ENCODE measurements around the gene CRACR2B.

The CRACR2B gene

GRCh38 chr11:855796-856195 lies 28.1 kb downstream of the CRACR2B start:
- H3K27ac ChIP-seq (ENCODE audit: insufficient read depth, low read depth, low read length, poor library complexity, severe bottlenecking): no peak overlapping the region
- no peaks in the 10 kb centered on the region for H3K36me3 ChIP-seq (ENCODE audit: control insufficient read depth, insufficient read depth, low read length)
- H3K4me3 ChIP-seq (ENCODE audit: insufficient read depth, low read depth, low read length): no peak overlapping the region
- H3K27me3 ChIP-seq (ENCODE audit: control insufficient read depth, insufficient read depth, low read length, poor library complexity, severe bottlenecking): peaks cover 6% of the 10 kb centered on the region
- peaks cover 52% of the 10 kb centered on the region for H3K4me1 ChIP-seq (ENCODE audit: control insufficient read depth, insufficient read depth, low read length)
- WGBS, 2 experiments: 93 to 94% methylated on average over 12 of the region's 12 CpGs
- H3K9me3 ChIP-seq (ENCODE audit: control insufficient read depth, low read length): no peaks in the 10 kb centered on the region

GRCh38 chr11:856397-856796 lies 28.7 kb downstream of the CRACR2B start:
- Histone ChIP-seq H3K9me3 (ENCODE audit: control insufficient read depth, low read length) (no peaks in the 10 kb centered on the region), H3K36me3 (ENCODE audit: control insufficient read depth, insufficient read depth, low read length) (no peaks in the 10 kb centered on the region), H3K27me3 (ENCODE audit: control insufficient read depth, insufficient read depth, low read length, poor library complexity, severe bottlenecking) (no peaks in the 10 kb centered on the region), H3K27ac (ENCODE audit: insufficient read depth, low read depth, low read length, poor library complexity, severe bottlenecking) (no peak overlapping the region), H3K4me1 (ENCODE audit: control insufficient read depth, insufficient read depth, low read length) (peaks cover 48% of the 10 kb centered on the region), H3K4me3 (ENCODE audit: insufficient read depth, low read depth, low read length) (no peak overlapping the region)
- WGBS, 2 experiments: 76 to 83% methylated on average over 7 to 8 of the region's 8 CpGs

- peaks cover 56% of the 10 kb centered on the region for H3K4me1 ChIP-seq (ENCODE audit: control insufficient read depth, insufficient read depth, low read length)
- H3K36me3 ChIP-seq (ENCODE audit: control insufficient read depth, insufficient read depth, low read length): no peaks in the 10 kb centered on the region
- WGBS, 2 experiments: 90 to 91% methylated on average over 27 of the region's 27 CpGs
- H3K9me3 ChIP-seq (ENCODE audit: control insufficient read depth, low read length): no peaks in the 10 kb centered on the region
- no peak overlapping the region for H3K4me3 ChIP-seq (ENCODE audit: insufficient read depth, low read depth, low read length)
- H3K27me3 ChIP-seq (ENCODE audit: control insufficient read depth, insufficient read depth, low read length, poor library complexity, severe bottlenecking): no peaks in the 10 kb centered on the region
- H3K27ac ChIP-seq (ENCODE audit: insufficient read depth, low read depth, low read length, poor library complexity, severe bottlenecking): no peak overlapping the region
Observed at GRCh38 chr11:858053-858761, 30.5 kb downstream of the CRACR2B start.

- Histone ChIP-seq H3K36me3 (ENCODE audit: control insufficient read depth, insufficient read depth, low read length) (no peaks in the 10 kb centered on the region), H3K4me3 (ENCODE audit: insufficient read depth, low read depth, low read length) (no peak overlapping the region), H3K27me3 (ENCODE audit: control insufficient read depth, insufficient read depth, low read length, poor library complexity, severe bottlenecking) (no peaks in the 10 kb centered on the region), H3K9me3 (ENCODE audit: control insufficient read depth, low read length) (no peaks in the 10 kb centered on the region), H3K4me1 (ENCODE audit: control insufficient read depth, insufficient read depth, low read length) (peaks cover 57% of the 10 kb centered on the region), H3K27ac (ENCODE audit: insufficient read depth, low read depth, low read length, poor library complexity, severe bottlenecking) (no peak overlapping the region)
- WGBS, 2 experiments: 95 to 96% methylated on average over 37 of the region's 37 CpGs
Observed at GRCh38 chr11:858762-859339, 31.1 kb downstream of the CRACR2B start.

GRCh38 chr11:859394-860131 lies 31.8 kb downstream of the CRACR2B start:
- Histone ChIP-seq H3K27me3 (ENCODE audit: control insufficient read depth, insufficient read depth, low read length, poor library complexity, severe bottlenecking) (no peaks in the 10 kb centered on the region), H3K4me1 (ENCODE audit: control insufficient read depth, insufficient read depth, low read length) (peaks cover 50% of the 10 kb centered on the region), H3K36me3 (ENCODE audit: control insufficient read depth, insufficient read depth, low read length) (no peaks in the 10 kb centered on the region), H3K27ac (ENCODE audit: insufficient read depth, low read depth, low read length, poor library complexity, severe bottlenecking) (no peak overlapping the region), H3K4me3 (ENCODE audit: insufficient read depth, low read depth, low read length) (no peak overlapping the region), H3K9me3 (ENCODE audit: control insufficient read depth, low read length) (no peaks in the 10 kb centered on the region)
- 90% methylated on average over 26 of the region's 31 CpGs for WGBS, 2 experiments

- no peaks in the 10 kb centered on the region for H3K27me3 ChIP-seq (ENCODE audit: control insufficient read depth, insufficient read depth, low read length, poor library complexity, severe bottlenecking)
- no peak overlapping the region for H3K4me3 ChIP-seq (ENCODE audit: insufficient read depth, low read depth, low read length)
- H3K4me1 ChIP-seq (ENCODE audit: control insufficient read depth, insufficient read depth, low read length): peaks cover 44% of the 10 kb centered on the region
- no peaks in the 10 kb centered on the region for H3K36me3 ChIP-seq (ENCODE audit: control insufficient read depth, insufficient read depth, low read length)
- no peaks in the 10 kb centered on the region for H3K9me3 ChIP-seq (ENCODE audit: control insufficient read depth, low read length)
- WGBS, 2 experiments: 89 to 90% methylated on average over 21 of the region's 21 CpGs
- H3K27ac ChIP-seq (ENCODE audit: insufficient read depth, low read depth, low read length, poor library complexity, severe bottlenecking): no peak overlapping the region
Observed at GRCh38 chr11:860234-861104, 32.8 kb downstream of the CRACR2B start.

- H3K4me1 ChIP-seq (ENCODE audit: control insufficient read depth, insufficient read depth, low read length): peaks cover 43% of the 10 kb centered on the region
- H3K27ac ChIP-seq (ENCODE audit: insufficient read depth, low read depth, low read length, poor library complexity, severe bottlenecking): no peak overlapping the region
- H3K9me3 ChIP-seq (ENCODE audit: control insufficient read depth, low read length): no peaks in the 10 kb centered on the region
- 93 to 96% methylated on average over 14 of the region's 14 CpGs for WGBS, 2 experiments
- no peaks in the 10 kb centered on the region for H3K27me3 ChIP-seq (ENCODE audit: control insufficient read depth, insufficient read depth, low read length, poor library complexity, severe bottlenecking)
- H3K36me3 ChIP-seq (ENCODE audit: control insufficient read depth, insufficient read depth, low read length): no peaks in the 10 kb centered on the region
- H3K4me3 ChIP-seq (ENCODE audit: insufficient read depth, low read depth, low read length): no peak overlapping the region
Observed at GRCh38 chr11:861105-861479, 33.4 kb downstream of the CRACR2B start.

GRCh38 chr11:862081-862661 lies 34.5 kb downstream of the CRACR2B start:
- no peaks in the 10 kb centered on the region for H3K27me3 ChIP-seq (ENCODE audit: control insufficient read depth, insufficient read depth, low read length, poor library complexity, severe bottlenecking)
- no peaks in the 10 kb centered on the region for H3K36me3 ChIP-seq (ENCODE audit: control insufficient read depth, insufficient read depth, low read length)
- H3K9me3 ChIP-seq (ENCODE audit: control insufficient read depth, low read length): no peaks in the 10 kb centered on the region
- H3K4me3 ChIP-seq (ENCODE audit: insufficient read depth, low read depth, low read length): no peak overlapping the region
- 69 to 70% methylated on average over 20 of the region's 20 CpGs for WGBS, 2 experiments
- peaks cover 35% of the 10 kb centered on the region for H3K4me1 ChIP-seq (ENCODE audit: control insufficient read depth, insufficient read depth, low read length)
- H3K27ac ChIP-seq (ENCODE audit: insufficient read depth, low read depth, low read length, poor library complexity, severe bottlenecking): no peak overlapping the region

- H3K36me3 ChIP-seq (ENCODE audit: control insufficient read depth, insufficient read depth, low read length): no peaks in the 10 kb centered on the region
- H3K4me3 ChIP-seq (ENCODE audit: insufficient read depth, low read depth, low read length): no peak overlapping the region
- no peak overlapping the region for H3K27ac ChIP-seq (ENCODE audit: insufficient read depth, low read depth, low read length, poor library complexity, severe bottlenecking)
- WGBS, 2 experiments: 73 to 79% methylated on average over 12 of the region's 12 CpGs
- H3K27me3 ChIP-seq (ENCODE audit: control insufficient read depth, insufficient read depth, low read length, poor library complexity, severe bottlenecking): no peaks in the 10 kb centered on the region
- H3K9me3 ChIP-seq (ENCODE audit: control insufficient read depth, low read length): no peaks in the 10 kb centered on the region
- peaks cover 35% of the 10 kb centered on the region for H3K4me1 ChIP-seq (ENCODE audit: control insufficient read depth, insufficient read depth, low read length)
Observed at GRCh38 chr11:862696-863022, 34.9 kb downstream of the CRACR2B start.

Measured in ectodermal cell (in vitro differentiated cells).